Brain microvascular endothelial cell (primary cell): Measurements from ENCODE around the gene P2RY2.
A peak's percentile ranks its signal among the peaks of the same experiment; 100 is the strongest.

Source experiments
- DNase-seq: peaks from one replicate; pipeline ENCODE4 v3.0.0-alpha.2; 2020
- H3K27ac ChIP-seq: fragments of 250-450 bp; sonication (Bioruptor Pico); 2 replicates; pipeline ENCODE4 v1.5.1; 2020; ENCODE audit warnings: mild to moderate bottlenecking, moderate library complexity
- H3K27me3 ChIP-seq: fragments of 250-450 bp; sonication (Bioruptor Pico); replicated peaks from 2 replicates; pipeline ENCODE4 v1.5.1; 2020; ENCODE audit warnings: mild to moderate bottlenecking
- H3K36me3 ChIP-seq: fragments of 250-450 bp; sonication (Bioruptor Pico); replicated peaks from 2 replicates; pipeline ENCODE4 v1.5.1; 2020; ENCODE audit warnings: mild to moderate bottlenecking
- H3K4me3 ChIP-seq: 2 replicates; pipeline ENCODE4 v1.5.1; 2011; ENCODE audit warnings: low read depth, mild to moderate bottlenecking, control low read depth, low read length, moderate library complexity
- CTCF ChIP-seq: IDR thresholded peaks from 2 replicates; pipeline ENCODE4 v1.5.1; 2011; ENCODE audit warnings: low read depth, mild to moderate bottlenecking, moderate library complexity, low read length, control low read depth, inconsistent platforms; ENCODE audit errors: missing control alignments
- in situ Hi-C: cut with HindIII; loops from 2 replicates; pipeline ENCODE4 v1.10.0; 2017; ENCODE audit warnings: low sequenced_read_pairs, low pct_ligation_motif_present

The P2RY2 gene

GRCh38 chr11:73240190-73240781 is 22.2 kb downstream of the P2RY2 start:
- Histone ChIP-seq H3K27me3 (no peaks in the 10 kb centered on the region), H3K4me3 (no peak overlapping the region), H3K27ac (no peak overlapping the region), H3K36me3 (no peaks in the 10 kb centered on the region)
- DNase-seq, result no peak
- in situ Hi-C loops, result no loop called here
- TF ChIP-seq CTCF, result no peak

- in situ Hi-C loops, result no loop called here
- Histone ChIP-seq H3K27me3 (no peaks in the 10 kb centered on the region), H3K4me3 (no peak overlapping the region), H3K27ac (no peak overlapping the region), H3K36me3 (no peaks in the 10 kb centered on the region)
- no peak for TF ChIP-seq CTCF
- no peak for DNase-seq
These were observed 23.2 kb downstream of the P2RY2 start for GRCh38 chr11:73241300-73241699.

- no peaks in the 10 kb centered on the region for H3K36me3 ChIP-seq
- H3K27ac ChIP-seq, result no peak overlapping the region
- peak; percentile 97 for TF ChIP-seq CTCF
- in situ Hi-C loops, result no loop called here
- H3K27me3 ChIP-seq, result no peaks in the 10 kb centered on the region
- H3K4me3 ChIP-seq, result peak overlapping the region; percentile 35
- peak; percentile 53 for DNase-seq
These were observed 24.4 kb downstream of the P2RY2 start for GRCh38 chr11:73242251-73243092.

GRCh38 chr11:73243093-73243485 is 25.0 kb downstream of the P2RY2 start:
- Histone ChIP-seq H3K4me3 (no peak overlapping the region), H3K36me3 (no peaks in the 10 kb centered on the region), H3K27ac (no peak overlapping the region), H3K27me3 (no peaks in the 10 kb centered on the region)
- DNase-seq, result no peak
- no peak for TF ChIP-seq CTCF
- in situ Hi-C loops, result no loop called here

GRCh38 chr11:73244589-73245240 is 26.6 kb downstream of the P2RY2 start:
- no peak overlapping the region for H3K4me3 ChIP-seq
- in situ Hi-C loops, result no loop called here
- no peak for DNase-seq
- no peaks in the 10 kb centered on the region for H3K36me3 ChIP-seq
- no peak for TF ChIP-seq CTCF
- no peak overlapping the region for H3K27ac ChIP-seq
- H3K27me3 ChIP-seq, result no peaks in the 10 kb centered on the region
